Mesendoderm (in vitro differentiated cells): ENCODE results near the gene PTPRD.
A peak's percentile ranks its signal among the peaks of the same experiment; 100 is the strongest.

Source experiments
- DNase-seq: peaks from one replicate; pipeline ENCODE4 v3.0.0; 2013
- H2AK5ac ChIP-seq: 2 replicates; pipeline ENCODE4 v1.6.1; 2013; ENCODE audit warnings: low read length, inconsistent platforms
- H2BK120ac ChIP-seq: 2 replicates; pipeline ENCODE4 v1.6.1; 2013; ENCODE audit warnings: low read depth, mild to moderate bottlenecking, low read length, moderate library complexity, mixed read lengths
- H2BK15ac ChIP-seq: replicated peaks from 2 replicates; pipeline ENCODE4 v1.6.1; 2013; ENCODE audit warnings: low read depth, mild to moderate bottlenecking, moderate library complexity
- H2BK5ac ChIP-seq: 2 replicates; pipeline ENCODE4 v1.6.1; 2013; ENCODE audit warnings: low read length, inconsistent platforms
- H3K18ac ChIP-seq: 2 replicates; pipeline ENCODE4 v1.6.1; 2013; ENCODE audit warnings: mild to moderate bottlenecking, low read length, mixed read lengths
- H3K23ac ChIP-seq: one replicate; pipeline ENCODE4 v1.6.1; 2013; ENCODE audit warnings: low read length
- H3K27ac ChIP-seq: 2 replicates; pipeline ENCODE4 v1.5.1; 2013; ENCODE audit warnings: low read depth, mild to moderate bottlenecking, inconsistent platforms, low read length, moderate library complexity
- H3K27me3 ChIP-seq: 2 replicates; pipeline ENCODE4 v1.6.1; 2013; ENCODE audit warnings: low read length, control low read depth, mild to moderate bottlenecking, inconsistent platforms; ENCODE audit not compliant: insufficient read depth, poor library complexity
- H3K36me3 ChIP-seq: 2 replicates; pipeline ENCODE4 v1.6.1; 2013; ENCODE audit warnings: low read length, inconsistent platforms; ENCODE audit not compliant: control insufficient read depth, insufficient read depth
- H3K4ac ChIP-seq: one replicate; pipeline ENCODE4 v1.6.1; 2013; ENCODE audit warnings: low read depth, mild to moderate bottlenecking, low read length, moderate library complexity
- H3K4me1 ChIP-seq: 2 replicates; pipeline ENCODE4 v1.6.1; 2013; ENCODE audit warnings: low read depth, low read length, inconsistent platforms; ENCODE audit not compliant: control insufficient read depth
- H3K4me2 ChIP-seq: 2 replicates; pipeline ENCODE4 v1.6.1; 2013; ENCODE audit warnings: low read length
- H3K4me3 ChIP-seq: 2 replicates; pipeline ENCODE4 v1.5.1; 2013; ENCODE audit warnings: mild to moderate bottlenecking, low read length
- H3K56ac ChIP-seq: one replicate; pipeline ENCODE4 v1.6.1; 2013; ENCODE audit warnings: low read length
- H3K79me1 ChIP-seq: 2 replicates; pipeline ENCODE4 v1.6.1; 2013; ENCODE audit warnings: low read length, inconsistent platforms
- H3K79me2 ChIP-seq: 2 replicates; pipeline ENCODE4 v1.6.1; 2013; ENCODE audit warnings: mild to moderate bottlenecking, low read length; ENCODE audit not compliant: control insufficient read depth, insufficient read depth
- H3K9ac ChIP-seq: 2 replicates; pipeline ENCODE4 v1.6.1; 2013; ENCODE audit warnings: low read length, inconsistent platforms
- H4K5ac ChIP-seq: one replicate; pipeline ENCODE4 v1.6.1; 2013; ENCODE audit warnings: low read length
- H4K8ac ChIP-seq: one replicate; pipeline ENCODE4 v1.6.1; 2013; ENCODE audit warnings: low read depth, mild to moderate bottlenecking, control low read depth, low read length, moderate library complexity
- WGBS: extraction: QIAGEN DNeasy Blood & Tissue Kit; methylation state at CpG from one replicate; pipeline ENCODE4 v1.1.7; 2013; ENCODE audit warnings: low lambda C conversion rate, missing lambda C conversion rate; ENCODE audit not compliant: insufficient coverage; ENCODE audit errors: extremely low coverage; 5-methylcytosine and 5-hydroxymethylcytosine counted together

PTPRD gene

DNA sequence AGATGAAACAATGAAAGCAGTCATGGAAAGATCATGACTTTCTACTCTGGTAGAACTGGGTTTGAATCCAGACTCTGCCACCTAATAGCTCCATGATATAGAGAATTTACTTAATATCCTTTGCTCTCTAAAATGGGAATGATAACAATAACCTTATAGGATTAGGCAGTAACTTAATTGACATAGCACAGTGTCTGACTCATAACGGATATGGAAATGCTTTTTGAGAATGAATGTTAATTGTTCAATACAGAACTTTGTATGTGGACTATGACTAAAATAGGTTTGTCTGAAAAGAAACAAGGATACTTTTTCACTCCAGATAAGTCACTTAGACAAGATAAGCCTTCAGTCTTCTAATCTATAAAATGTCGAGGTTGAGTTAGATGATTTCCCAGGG lies 330.7 kb downstream of the PTPRD start:
- H3K27me3 ChIP-seq: no peaks in the 10 kb centered on the region
- no CpG with 5 or more reads among the region's 2 CpGs for WGBS
- no peak overlapping the region for H3K4me2 ChIP-seq
- H4K5ac ChIP-seq: no peak overlapping the region
- no peak overlapping the region for H3K27ac ChIP-seq
- no peak overlapping the region for H2BK15ac ChIP-seq
- no peak overlapping the region for H3K56ac ChIP-seq
- H2BK120ac ChIP-seq: no peak overlapping the region
- no peak overlapping the region for H3K23ac ChIP-seq
- H3K79me1 ChIP-seq: no peaks in the 10 kb centered on the region
- H3K4ac ChIP-seq: no peak overlapping the region
- no peak overlapping the region for H3K9ac ChIP-seq
- H4K8ac ChIP-seq: no peak overlapping the region
- no peaks in the 10 kb centered on the region for H3K79me2 ChIP-seq
- no peak overlapping the region for H2BK5ac ChIP-seq
- no peak for DNase-seq
- H3K18ac ChIP-seq: no peak overlapping the region
- no peak overlapping the region for H3K4me3 ChIP-seq
- no peaks in the 10 kb centered on the region for H3K4me1 ChIP-seq
- H2AK5ac ChIP-seq: no peak overlapping the region
- H3K36me3 ChIP-seq: no peaks in the 10 kb centered on the region

DNA sequence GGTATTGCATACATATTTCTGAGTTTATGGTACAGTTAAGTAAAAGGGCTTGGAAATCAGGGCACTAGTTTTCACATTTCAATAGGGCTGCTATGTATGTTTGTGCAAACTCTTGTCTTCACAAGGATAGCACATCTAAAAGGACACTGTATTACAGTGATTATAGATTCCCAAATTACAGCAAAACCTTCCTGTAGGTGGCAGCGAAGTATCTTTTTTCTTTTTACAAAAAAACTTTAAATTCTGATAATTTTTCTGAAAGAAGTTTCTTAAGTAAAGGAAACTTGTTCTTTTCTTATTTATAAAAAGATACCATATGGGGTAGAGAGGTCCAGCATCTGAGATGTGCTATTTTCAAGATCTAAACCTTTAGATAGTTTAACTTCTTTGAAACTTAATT lies 337.8 kb downstream of the PTPRD start:
- Histone ChIP-seq H3K9ac (no peak overlapping the region), H3K27me3 (no peaks in the 10 kb centered on the region), H3K27ac (no peak overlapping the region), H3K4ac (no peak overlapping the region), H3K23ac (no peak overlapping the region), H4K8ac (no peak overlapping the region), H3K36me3 (no peaks in the 10 kb centered on the region), H3K79me1 (no peaks in the 10 kb centered on the region), H2BK120ac (no peak overlapping the region), H3K4me1 (no peaks in the 10 kb centered on the region), H2BK15ac (no peak overlapping the region), H3K79me2 (no peaks in the 10 kb centered on the region), H3K18ac (no peak overlapping the region), H2BK5ac (no peak overlapping the region), H2AK5ac (no peak overlapping the region), H4K5ac (no peak overlapping the region), H3K4me3 (no peak overlapping the region), H3K56ac (no peak overlapping the region), H3K4me2 (no peak overlapping the region)
- no peak for DNase-seq
- no CpG with 5 or more reads among the region's 1 CpG for WGBS

DNA sequence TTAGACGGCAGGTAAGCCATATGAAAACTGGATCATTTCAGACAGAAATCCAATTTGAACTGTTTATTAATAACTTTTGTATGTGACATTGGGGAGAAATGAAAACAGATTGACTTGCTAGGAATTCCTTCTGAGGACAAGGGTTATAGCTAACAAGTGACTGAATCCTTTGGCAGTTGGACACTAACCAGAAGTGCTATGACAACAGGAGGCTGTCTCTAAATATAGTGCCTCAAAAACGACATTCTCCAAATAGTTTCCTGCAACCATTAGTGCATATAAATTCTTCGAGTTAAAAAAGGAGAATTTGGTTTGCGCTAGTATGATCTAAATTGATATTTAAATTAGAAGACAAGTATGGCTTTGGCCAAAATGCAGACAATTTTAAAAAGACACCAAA lies 338.6 kb downstream of the PTPRD start:
- DNase-seq: no peak
- Histone ChIP-seq H3K9ac (no peak overlapping the region), H3K23ac (no peak overlapping the region), H3K18ac (no peak overlapping the region), H3K56ac (no peak overlapping the region), H3K27ac (no peak overlapping the region), H2BK15ac (no peak overlapping the region), H3K36me3 (no peaks in the 10 kb centered on the region), H2BK5ac (no peak overlapping the region), H4K5ac (no peak overlapping the region), H2BK120ac (no peak overlapping the region), H4K8ac (no peak overlapping the region), H3K4me3 (no peak overlapping the region), H2AK5ac (no peak overlapping the region), H3K79me2 (no peaks in the 10 kb centered on the region), H3K79me1 (no peaks in the 10 kb centered on the region), H3K4me2 (no peak overlapping the region), H3K27me3 (no peaks in the 10 kb centered on the region), H3K4ac (no peak overlapping the region), H3K4me1 (no peaks in the 10 kb centered on the region)
- no CpG with 5 or more reads among the region's 4 CpGs for WGBS

DNA sequence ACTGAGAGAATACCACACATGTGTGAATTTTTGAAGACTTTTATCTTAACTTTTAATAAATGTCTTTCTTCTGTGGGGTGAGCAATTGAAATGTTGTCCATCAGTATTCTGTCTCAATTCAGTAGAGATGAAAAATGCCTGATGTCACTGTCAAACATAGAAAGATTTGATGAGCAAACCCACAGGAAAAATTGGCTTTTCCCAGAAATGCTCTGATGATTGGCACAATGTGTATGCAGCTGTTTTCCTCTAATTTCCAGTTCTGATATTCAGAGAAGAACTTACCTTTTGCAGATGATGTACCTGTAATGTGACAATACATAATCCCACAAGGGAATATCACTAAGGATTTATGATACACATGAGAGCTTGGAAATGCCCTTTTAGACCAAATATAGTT lies 340.0 kb downstream of the PTPRD start:
- Histone ChIP-seq H4K5ac (no peak overlapping the region), H2AK5ac (no peak overlapping the region), H3K4ac (no peak overlapping the region), H3K27me3 (no peaks in the 10 kb centered on the region), H4K8ac (no peak overlapping the region), H3K79me1 (no peaks in the 10 kb centered on the region), H2BK15ac (no peak overlapping the region), H2BK120ac (no peak overlapping the region), H3K18ac (no peak overlapping the region), H3K27ac (no peak overlapping the region), H3K23ac (no peak overlapping the region), H3K4me2 (no peak overlapping the region), H3K4me1 (no peaks in the 10 kb centered on the region), H3K36me3 (no peaks in the 10 kb centered on the region), H3K9ac (no peak overlapping the region), H3K56ac (no peak overlapping the region), H3K4me3 (no peak overlapping the region), H2BK5ac (no peak overlapping the region), H3K79me2 (no peaks in the 10 kb centered on the region)
- no peak for DNase-seq

DNA sequence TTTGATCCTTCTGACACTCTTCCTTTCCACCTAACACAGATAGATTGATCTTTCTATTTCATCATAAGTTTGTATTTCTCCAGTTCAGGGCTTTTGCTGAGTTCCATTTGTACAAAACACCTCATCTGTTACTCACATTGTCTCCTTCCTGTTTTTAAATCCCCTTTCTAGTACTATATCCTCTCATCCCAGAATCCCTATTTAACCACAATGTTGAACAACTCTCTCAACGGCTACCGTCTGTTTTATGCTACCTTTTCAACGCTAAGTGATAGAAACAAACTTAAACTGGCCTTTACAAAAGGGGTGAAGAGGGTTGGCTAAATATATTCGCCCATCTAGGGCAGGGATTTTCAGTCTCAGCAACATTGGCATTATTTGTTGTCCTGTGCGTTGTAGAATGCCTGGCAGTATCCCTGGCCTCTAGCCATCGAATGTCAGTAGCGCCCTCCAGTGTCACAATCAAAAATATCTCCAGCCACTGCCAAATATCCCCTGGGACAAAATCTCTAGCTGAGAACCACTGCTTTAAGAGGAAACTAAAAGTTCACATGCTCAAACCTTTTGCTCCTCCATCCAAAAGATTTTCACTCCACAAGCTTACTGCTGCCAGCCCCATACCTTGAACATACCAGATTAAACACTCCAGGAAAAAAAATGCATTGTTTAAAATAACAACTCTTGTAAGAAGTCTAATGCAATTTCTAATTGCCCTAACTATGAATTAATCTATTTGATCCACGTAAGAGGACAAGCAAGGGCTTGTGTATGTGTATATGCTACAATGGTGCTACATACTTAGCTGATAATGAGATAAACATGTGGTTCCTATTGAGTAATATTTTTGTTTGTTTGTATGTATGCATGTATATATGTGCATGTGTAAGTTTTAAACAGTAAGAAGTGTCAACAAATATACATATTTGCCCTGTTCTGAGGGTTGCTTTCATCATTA lies 344.0 kb downstream of the PTPRD start:
- H2BK5ac ChIP-seq: no peak overlapping the region
- peak overlapping the region; percentile 59 for H3K56ac ChIP-seq
- H3K27me3 ChIP-seq: no peaks in the 10 kb centered on the region
- no peaks in the 10 kb centered on the region for H3K79me1 ChIP-seq
- H3K4ac ChIP-seq: no peak overlapping the region
- H3K36me3 ChIP-seq: no peaks in the 10 kb centered on the region
- no peak overlapping the region for H3K4me3 ChIP-seq
- no peaks in the 10 kb centered on the region for H3K4me1 ChIP-seq
- H3K4me2 ChIP-seq: no peak overlapping the region
- WGBS: no CpG with 5 or more reads among the region's 8 CpGs
- H3K27ac ChIP-seq: no peak overlapping the region
- no peak overlapping the region for H3K23ac ChIP-seq
- H2AK5ac ChIP-seq: no peak overlapping the region
- no peak overlapping the region for H2BK120ac ChIP-seq
- no peak overlapping the region for H2BK15ac ChIP-seq
- H3K9ac ChIP-seq: no peak overlapping the region
- peak; percentile 72 for DNase-seq
- no peak overlapping the region for H3K18ac ChIP-seq
- H4K8ac ChIP-seq: no peak overlapping the region
- H4K5ac ChIP-seq: no peak overlapping the region
- H3K79me2 ChIP-seq: no peaks in the 10 kb centered on the region

DNA sequence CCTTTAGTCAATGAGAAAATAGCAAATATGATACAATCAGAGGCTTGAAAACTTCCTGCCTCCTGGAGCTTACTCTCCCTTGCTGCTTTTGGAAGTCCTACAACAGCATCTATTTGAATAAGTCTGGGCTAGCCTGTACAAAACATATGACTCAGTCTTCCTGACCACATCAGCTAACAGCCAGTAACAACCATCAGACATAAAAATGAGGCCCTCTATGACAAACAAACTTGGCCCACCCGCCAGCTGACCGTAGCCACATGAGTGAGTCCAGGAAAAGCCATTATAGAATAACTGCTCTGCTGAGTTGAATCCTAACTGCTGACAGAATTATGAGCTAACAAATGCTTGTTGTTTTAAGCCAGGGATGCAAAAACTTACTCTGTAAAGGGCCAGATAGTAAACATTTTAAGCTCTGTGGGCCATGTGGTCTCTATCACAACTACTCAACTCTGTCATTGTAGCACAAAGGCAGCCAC lies 347.6 kb downstream of the PTPRD start:
- no peak overlapping the region for H3K56ac ChIP-seq
- no peaks in the 10 kb centered on the region for H3K79me1 ChIP-seq
- H3K27me3 ChIP-seq: no peaks in the 10 kb centered on the region
- no peak overlapping the region for H4K8ac ChIP-seq
- no peak overlapping the region for H3K4ac ChIP-seq
- H3K4me2 ChIP-seq: no peak overlapping the region
- no peak overlapping the region for H3K4me3 ChIP-seq
- H2AK5ac ChIP-seq: no peak overlapping the region
- WGBS: no CpG with 5 or more reads among the region's 2 CpGs
- H2BK120ac ChIP-seq: no peak overlapping the region
- no peak overlapping the region for H2BK15ac ChIP-seq
- no peak overlapping the region for H3K27ac ChIP-seq
- H3K4me1 ChIP-seq: no peaks in the 10 kb centered on the region
- H3K79me2 ChIP-seq: no peaks in the 10 kb centered on the region
- H4K5ac ChIP-seq: no peak overlapping the region
- H3K9ac ChIP-seq: no peak overlapping the region
- DNase-seq: no peak
- H2BK5ac ChIP-seq: no peak overlapping the region
- H3K23ac ChIP-seq: no peak overlapping the region
- H3K36me3 ChIP-seq: no peaks in the 10 kb centered on the region
- no peak overlapping the region for H3K18ac ChIP-seq
